ENCODE results near the gene TRPT1. TPM values are rescaled to one million over a fixed set of nuclear protein-coding genes. Genes with fewer than 3 reads are reported as not detected.

Gene TRPT1
- total and polyA plus RNA-seq, 2 donors from 2014 or later = 39.2 to 103 TPM

GRCh38 chr11:64238999-64239398, 13.0 kb upstream of the TRPT1 start:
- intact Hi-C loops (cut with DNase I) = no loop called here
- FAIRE-seq = no peak
- DNase-seq = no peak
- Histone ChIP-seq H3K9ac (ENCODE audit: low read length in 3 of 3) (no peak overlapping the region), H3K4me3 (ENCODE audit: low read length in 3 of 3) (no peak overlapping the region), H3K36me3 (ENCODE audit: control insufficient read depth in 2 of 3, insufficient read depth in 3 of 3, low read length in 3 of 3) (peaks cover 0 to 16% (median 12%) of the 10 kb centered on the region in 3 donors), H3K4me1 (ENCODE audit: control insufficient read depth in 2 of 3, insufficient read depth in 2 of 3, low read depth in 1 of 3, low read length in 3 of 3) (peaks cover 0 to 33% (median 29%) of the 10 kb centered on the region in 3 donors), H3K9me3 (ENCODE audit: control insufficient read depth in 2 of 3, insufficient read depth in 1 of 3, low read length in 3 of 3) (no peaks in the 10 kb centered on the region), H3K27ac (ENCODE audit: low read depth in 2 of 2, low read length in 2 of 2) (no peak overlapping the region), H3K27me3 (ENCODE audit: control insufficient read depth, insufficient read depth, low read length) (no peaks in the 10 kb centered on the region)
- TF ChIP-seq CTCF (IDR thresholded peaks at IDR 0.05; ENCODE audit: borderline replicate concordance, extremely low read depth, insufficient read depth) = no peak

DNA sequence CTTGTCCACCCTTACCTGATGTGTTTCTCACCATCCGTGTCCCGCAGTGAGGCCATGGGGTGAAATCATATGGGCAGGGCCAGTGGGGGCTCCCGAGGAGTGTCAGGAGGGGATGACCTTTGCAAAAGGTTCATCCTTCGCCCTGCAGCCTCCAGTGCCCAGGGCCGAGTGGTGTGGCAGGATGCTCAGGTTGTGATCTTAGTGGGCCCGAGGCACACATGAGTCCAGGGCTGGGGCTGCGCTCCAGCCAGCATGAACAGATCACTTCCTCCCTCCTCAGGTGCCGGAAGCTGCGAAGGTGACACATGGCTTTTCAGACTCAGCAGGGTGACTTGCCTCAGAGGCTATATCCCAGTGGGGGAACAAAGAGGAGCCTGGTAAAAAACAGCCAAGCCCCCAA, 12.1 kb upstream of the TRPT1 start:
- TF ChIP-seq CTCF (IDR thresholded peaks at IDR 0.05; ENCODE audit: borderline replicate concordance, extremely low read depth, insufficient read depth) = no peak
- intact Hi-C loops (cut with DNase I) = no loop called here
- no peak for FAIRE-seq
- DNase-seq = no peak
- Histone ChIP-seq H3K27ac (ENCODE audit: low read depth in 2 of 2, low read length in 2 of 2) (no peak overlapping the region), H3K27me3 (ENCODE audit: control insufficient read depth, insufficient read depth, low read length) (no peaks in the 10 kb centered on the region), H3K9me3 (ENCODE audit: control insufficient read depth in 2 of 3, insufficient read depth in 1 of 3, low read length in 3 of 3) (no peaks in the 10 kb centered on the region), H3K9ac (ENCODE audit: low read length in 3 of 3) (no peak overlapping the region), H3K4me3 (ENCODE audit: low read length in 3 of 3) (no peak overlapping the region), H3K36me3 (ENCODE audit: control insufficient read depth in 2 of 3, insufficient read depth in 3 of 3, low read length in 3 of 3) (peaks cover 0 to 9% (median 8%) of the 10 kb centered on the region in 3 donors), H3K4me1 (ENCODE audit: control insufficient read depth in 2 of 3, insufficient read depth in 2 of 3, low read depth in 1 of 3, low read length in 3 of 3) (peaks cover 0 to 37% (median 36%) of the 10 kb centered on the region in 3 donors)

DNA sequence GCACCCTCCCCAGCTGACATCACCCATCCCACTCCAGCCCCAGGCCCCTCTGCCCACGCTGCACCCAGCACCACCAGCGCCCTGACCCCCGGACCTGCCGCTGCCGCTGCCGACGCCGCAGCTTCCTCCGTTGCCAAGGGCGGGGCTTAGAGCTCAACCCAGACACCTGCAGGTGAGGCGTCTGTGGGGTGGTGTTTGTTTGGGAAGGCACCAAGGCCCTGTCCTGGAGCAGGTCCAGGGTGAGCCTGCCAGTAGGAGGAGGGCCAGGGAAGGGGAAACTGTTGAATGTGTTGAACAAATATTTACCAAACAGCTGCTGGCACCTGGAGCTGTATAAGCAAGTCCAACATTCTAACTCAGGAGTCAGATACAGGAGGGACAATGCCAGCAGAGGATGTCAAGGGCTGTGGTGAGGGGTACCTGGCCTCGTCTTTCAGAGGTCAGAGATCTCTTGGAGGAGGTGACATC, 11.5 kb upstream of the TRPT1 start:
- no peaks in the 10 kb centered on the region for H3K9me3 ChIP-seq (ENCODE audit: control insufficient read depth in 2 of 3, insufficient read depth in 1 of 3, low read length in 3 of 3)
- no peak overlapping the region for H3K9ac ChIP-seq (ENCODE audit: low read length in 3 of 3)
- peaks cover 0 to 9% (median 8%) of the 10 kb centered on the region in 3 donors for H3K36me3 ChIP-seq (ENCODE audit: control insufficient read depth in 2 of 3, insufficient read depth in 3 of 3, low read length in 3 of 3)
- FAIRE-seq (no peak), DNase-seq (peak in 1 of 5 donors; percentile 89)
- no peaks in the 10 kb centered on the region for H3K27me3 ChIP-seq (ENCODE audit: control insufficient read depth, insufficient read depth, low read length)
- H3K4me1 ChIP-seq (ENCODE audit: control insufficient read depth in 2 of 3, insufficient read depth in 2 of 3, low read depth in 1 of 3, low read length in 3 of 3) = peaks cover 0 to 36% (median 35%) of the 10 kb centered on the region in 3 donors
- H3K4me3 ChIP-seq (ENCODE audit: low read length in 3 of 3) = no peak overlapping the region
- no peak for TF ChIP-seq CTCF (IDR thresholded peaks at IDR 0.05; ENCODE audit: borderline replicate concordance, extremely low read depth, insufficient read depth)
- intact Hi-C loops (cut with DNase I) = no loop called here
- no peak overlapping the region for H3K27ac ChIP-seq (ENCODE audit: low read depth in 2 of 2, low read length in 2 of 2)
